Dedifferentiated amniotic fluid mesenchymal stem cell (primary cell): Measurements from ENCODE around the gene PLK1.

Source experiments
- DNase-seq: peaks from one replicate; pipeline ENCODE4 v3.0.0-alpha.2; 2016; ENCODE audit errors: extremely low spot score

The PLK1 gene

DNA sequence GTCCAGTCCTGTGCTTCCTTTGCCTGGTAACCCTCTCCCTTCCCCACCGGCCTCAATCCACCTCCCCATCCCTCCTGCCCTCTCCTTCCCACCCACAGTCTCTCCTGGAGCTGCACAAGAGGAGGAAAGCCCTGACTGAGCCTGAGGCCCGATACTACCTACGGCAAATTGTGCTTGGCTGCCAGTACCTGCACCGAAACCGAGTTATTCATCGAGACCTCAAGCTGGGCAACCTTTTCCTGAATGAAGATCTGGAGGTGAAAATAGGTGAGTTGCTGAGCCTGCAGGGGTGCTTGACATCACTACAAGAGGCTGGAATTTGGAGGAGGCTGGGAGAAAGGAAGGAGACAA lies 1.3 kb downstream of the PLK1 start:
- no peak for DNase-seq

DNA sequence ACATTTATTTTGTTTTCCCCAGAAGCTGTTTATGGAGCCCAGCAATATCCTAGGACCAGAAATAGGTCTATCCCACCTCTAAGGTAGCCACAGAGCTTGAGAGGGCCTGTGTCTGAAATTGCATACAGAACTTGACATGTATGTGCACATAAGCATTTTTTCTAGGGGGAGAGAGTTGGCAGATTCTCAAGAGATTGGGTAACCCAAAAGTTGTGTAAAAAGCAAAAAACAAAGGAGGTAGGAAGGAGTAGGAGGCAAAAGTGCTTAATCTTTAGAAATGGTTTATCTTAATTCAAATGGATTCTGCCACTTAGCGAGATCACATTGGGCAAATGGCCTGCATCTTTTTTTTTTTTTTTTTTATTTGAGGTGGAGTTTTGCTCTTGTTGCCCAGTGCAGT lies 3.5 kb downstream of the PLK1 start:
- DNase-seq = no peak

DNA sequence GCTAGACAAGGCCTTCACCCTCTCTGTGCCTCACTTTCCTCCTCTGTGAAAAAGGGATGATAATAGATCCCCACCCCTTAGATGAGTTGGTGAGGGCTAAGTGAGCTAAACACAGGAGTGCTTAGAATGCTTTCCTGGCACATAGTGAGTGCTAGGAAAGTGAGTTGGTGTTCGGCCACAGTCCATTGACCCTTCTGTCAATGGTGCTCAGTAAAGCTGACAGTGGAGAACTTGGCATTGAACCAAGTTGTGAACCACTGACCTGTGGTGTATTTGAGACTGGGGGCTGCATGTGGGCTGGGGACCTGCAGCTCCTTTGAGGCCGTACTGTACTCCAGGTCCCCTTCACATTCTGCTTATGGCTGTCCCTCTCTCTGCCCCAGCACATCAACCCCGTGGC lies 4.8 kb downstream of the PLK1 start:
- DNase-seq = no peak

DNA sequence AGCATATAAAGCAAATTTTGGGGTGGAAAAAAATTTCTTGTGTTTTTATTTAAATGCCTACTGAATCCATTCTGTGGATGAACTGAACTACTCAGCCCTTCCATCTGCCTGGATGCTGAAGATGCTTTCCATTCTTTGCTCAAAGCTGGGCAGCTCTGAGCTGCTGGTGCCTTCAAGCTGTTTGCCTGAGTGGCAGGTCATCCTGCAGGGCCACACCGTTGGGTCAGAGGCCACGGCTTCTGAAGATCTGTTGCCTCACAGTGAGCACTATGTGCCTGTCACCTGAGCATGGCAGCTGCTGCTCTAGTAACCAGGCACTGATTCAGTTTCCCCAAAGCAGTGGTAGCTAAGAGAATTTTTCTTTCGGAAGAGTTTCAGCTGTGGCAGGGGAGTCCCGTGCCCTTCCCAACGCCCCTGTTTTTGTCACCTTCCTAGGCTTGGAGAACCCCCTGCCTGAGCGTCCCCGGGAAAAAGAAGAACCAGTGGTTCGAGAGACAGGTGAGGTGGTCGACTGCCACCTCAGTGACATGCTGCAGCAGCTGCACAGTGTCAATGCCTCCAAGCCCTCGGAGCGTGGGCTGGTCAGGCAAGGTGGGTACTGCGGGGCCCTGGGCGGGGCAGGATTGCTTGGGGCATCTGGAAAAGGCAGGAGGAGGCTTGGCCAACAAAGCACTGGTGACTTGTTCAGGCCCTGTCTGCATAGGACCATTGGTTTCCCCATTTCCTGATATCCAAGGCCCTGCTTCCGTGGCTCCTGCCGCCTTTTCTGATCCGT lies 8.5 kb downstream of the PLK1 start:
- DNase-seq = no peak

DNA sequence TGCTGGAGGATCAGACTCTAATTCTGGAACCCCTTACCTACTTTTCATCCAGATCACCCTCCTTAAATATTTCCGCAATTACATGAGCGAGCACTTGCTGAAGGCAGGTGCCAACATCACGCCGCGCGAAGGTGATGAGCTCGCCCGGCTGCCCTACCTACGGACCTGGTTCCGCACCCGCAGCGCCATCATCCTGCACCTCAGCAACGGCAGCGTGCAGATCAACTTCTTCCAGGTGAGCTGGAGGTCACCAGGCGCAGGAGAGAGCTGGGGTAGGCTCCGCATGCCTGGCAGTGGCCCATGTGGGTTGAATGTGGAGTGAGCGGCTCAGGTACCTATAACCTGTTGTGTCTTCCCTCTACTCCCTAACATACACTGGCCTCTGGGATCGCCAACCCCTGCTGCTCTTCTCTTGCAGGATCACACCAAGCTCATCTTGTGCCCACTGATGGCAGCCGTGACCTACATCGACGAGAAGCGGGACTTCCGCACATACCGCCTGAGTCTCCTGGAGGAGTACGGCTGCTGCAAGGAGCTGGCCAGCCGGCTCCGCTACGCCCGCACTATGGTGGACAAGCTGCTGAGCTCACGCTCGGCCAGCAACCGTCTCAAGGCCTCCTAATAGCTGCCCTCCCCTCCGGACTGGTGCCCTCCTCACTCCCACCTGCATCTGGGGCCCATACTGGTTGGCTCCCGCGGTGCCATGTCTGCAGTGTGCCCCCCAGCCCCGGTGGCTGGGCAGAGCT lies 10.9 kb downstream of the PLK1 start:
- DNase-seq = no peak

DNA sequence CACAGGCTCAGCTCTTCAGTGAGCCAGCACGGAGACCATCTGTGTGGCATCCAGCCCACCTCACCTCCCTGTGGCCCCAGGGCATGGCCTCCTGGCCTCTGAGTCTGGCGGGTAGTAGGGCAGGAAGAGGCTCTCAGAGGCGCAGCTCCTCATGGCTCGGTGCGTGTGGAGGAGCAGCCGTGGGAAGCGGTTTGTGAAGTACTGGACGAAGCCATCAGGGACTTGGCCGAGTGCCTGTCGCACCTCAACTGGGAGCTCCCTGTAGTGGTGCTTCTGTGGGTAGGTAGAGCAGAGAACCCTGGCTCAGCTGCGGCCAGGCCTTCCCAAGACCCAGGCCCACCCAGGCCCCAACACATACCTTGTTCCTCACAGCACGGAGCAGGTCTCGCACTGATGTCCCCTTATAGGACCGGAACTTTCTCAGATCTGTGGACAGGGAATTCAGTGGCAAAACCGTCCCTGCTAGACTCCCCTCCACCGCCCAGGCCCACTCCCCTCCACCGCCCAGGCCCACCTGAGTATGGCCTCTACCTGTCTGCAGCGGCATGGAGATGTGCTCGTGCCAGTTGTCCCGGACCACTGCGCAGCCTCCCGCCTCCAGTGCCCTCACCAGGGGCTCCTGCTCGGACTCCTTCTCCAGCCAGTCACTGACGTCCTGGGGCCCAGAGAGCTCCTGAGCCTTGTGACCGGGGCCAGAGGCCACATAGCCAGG lies 12.2 kb downstream of the PLK1 start:
- no peak for DNase-seq

DNA sequence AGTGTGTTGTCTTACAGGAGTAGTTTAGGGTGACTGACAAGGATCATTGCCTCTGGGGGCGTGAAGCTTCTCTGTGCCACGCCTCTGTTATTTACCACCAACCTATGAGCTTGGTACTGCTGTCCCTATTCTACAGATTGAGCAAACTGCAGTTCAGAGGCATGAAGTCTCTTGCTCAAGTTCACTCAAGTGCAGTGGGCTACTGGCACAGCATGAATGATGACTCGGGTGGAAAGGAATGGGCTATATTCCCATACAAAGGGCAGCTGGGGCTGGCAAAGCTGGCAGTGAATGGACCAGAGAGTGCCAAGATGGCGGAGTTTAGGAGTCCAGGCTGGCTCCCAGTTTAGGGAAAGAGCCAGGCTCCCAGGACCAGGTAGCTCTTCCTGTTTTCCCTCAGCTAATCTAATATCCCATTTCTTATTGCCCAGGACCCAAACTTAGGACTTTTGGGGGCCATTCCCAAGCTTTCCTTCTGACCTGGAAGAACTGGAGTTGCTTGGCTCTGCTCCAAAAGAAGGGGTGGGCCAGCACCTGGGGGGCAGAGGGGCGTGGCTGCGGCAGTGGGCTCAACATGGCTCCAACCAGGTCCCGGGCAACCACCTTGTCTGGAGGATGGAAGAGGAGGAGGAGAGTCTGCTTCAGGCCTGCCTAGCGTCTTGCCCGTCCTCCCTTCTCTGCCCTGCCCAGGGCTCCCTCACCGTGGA lies 12.9 kb downstream of the PLK1 start:
- no peak for DNase-seq

DNA sequence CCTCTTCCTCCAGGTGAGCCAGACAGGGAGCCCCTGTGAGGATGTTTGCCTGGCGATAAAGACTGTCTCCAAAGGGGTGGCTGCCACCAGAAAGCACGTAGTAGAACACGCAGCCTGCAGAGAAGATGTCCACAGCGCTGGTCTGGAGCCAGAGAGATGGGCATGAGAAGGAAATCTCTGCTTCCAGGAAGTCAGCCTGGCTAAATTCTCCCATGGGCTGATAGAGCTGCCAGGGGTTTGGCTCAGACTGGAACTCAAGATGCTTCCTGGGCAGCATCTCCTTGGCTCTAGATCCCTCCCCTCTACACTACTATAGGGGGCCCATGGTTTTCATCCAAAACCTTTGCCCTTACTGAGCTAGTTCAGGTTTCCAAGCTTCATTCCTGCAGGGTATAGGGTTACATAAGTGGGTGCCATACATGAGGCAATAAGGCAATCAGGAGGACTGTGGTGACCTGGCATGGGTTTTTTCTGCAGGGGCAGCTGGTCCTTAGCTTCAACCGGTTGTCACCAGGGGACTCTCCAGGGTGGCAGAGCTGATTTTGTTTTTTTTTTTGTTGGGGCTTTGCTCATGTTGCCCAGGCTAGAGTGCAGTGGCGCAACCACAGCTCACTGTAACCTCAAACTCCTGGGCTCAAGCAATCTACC lies 13.6 kb downstream of the PLK1 start:
- DNase-seq = no peak

DNA sequence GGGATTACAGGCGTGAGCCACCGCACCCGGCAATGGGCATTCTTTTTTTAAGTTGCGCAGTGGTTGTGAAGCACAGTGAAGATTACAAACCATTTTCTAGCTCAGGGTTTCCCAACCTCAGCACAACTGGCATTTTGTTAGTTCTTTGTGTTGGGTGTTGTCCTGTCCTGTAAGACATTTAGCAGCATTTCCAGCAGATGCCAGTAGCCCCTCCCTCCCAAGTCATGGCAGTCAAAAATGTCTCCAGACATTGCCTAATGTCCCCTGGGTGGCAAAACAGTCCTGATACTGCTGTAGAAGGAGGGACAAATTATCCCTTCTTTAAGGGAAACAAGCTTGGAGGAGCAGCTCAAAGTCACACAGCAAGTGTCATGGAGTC lies 15.6 kb downstream of the PLK1 start:
- no peak for DNase-seq

DNA sequence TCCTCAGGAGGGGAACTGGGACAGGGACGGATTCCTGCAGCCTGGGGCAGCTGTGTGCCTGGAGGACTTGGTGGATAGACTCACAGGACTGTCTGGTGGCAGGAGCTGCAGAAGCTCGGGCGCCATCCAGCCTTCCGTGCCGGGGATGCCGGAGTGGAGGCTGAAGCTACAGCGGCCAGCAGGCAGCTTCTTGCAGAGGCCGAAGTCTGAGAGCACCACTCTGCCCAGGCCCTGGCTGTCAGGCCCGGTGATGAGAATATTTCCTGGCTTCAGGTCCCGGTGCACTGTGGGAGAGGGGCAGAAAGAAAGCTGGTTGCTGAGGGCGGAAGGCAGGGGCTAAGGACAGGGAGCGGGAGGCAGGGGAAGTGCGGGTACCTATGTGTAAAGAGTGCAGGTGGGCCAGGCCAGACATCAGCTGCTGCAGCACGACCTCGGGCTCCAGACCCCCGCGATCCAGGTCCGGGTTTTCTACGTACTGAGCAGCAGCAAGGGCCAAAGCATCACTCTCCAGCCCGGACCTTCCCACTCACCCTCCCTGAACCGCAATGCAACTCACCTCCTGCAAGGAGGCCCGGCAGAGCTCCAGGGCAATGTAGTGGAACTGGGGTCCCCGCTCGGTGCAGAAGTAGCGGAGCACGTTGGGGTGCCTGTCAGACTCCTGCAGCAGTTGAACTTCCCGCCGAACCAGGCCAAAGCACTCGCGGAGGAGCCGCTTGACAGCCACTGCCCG lies 16.1 kb downstream of the PLK1 start:
- no peak for DNase-seq

DNA sequence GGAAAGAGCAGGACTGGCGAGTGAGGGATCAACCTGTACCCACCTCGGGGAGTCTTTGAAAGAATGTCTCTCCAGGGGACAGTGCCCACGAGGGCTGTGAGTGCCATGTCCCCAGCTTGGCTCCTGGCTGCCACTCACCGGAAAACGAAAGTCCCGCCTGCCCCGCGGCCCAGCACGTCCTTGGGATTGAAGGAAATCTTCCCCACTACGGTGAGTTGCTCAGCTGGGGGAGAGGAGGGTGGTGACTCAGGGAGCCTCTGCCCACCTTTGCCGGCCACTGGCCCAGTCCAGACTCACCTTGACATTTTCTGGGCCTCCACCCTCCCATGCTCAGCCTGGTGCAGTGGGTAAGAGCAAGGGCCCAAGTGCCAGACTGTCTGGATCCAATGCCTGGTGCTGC lies 17.1 kb downstream of the PLK1 start:
- no peak for DNase-seq

DNA sequence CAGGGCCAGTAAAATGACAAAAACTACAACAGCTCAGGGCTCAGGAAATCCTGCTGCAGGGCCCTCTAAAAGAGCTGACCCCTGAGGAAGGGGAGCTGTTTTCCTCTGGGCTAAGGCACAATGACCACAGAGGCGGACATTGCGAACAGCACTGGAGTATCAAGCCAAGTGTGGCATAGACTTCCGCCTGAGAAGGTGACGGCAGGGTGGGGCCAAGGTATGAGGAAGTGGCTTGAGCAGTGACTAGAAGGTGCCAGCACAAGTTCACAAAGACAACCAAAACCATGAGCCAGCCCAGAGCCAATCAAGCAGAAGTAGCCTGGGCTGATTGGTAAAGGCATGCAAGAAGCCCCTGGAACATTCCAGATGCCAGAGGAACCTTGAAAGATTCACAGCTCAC lies 20.4 kb downstream of the PLK1 start:
- no peak for DNase-seq

DNA sequence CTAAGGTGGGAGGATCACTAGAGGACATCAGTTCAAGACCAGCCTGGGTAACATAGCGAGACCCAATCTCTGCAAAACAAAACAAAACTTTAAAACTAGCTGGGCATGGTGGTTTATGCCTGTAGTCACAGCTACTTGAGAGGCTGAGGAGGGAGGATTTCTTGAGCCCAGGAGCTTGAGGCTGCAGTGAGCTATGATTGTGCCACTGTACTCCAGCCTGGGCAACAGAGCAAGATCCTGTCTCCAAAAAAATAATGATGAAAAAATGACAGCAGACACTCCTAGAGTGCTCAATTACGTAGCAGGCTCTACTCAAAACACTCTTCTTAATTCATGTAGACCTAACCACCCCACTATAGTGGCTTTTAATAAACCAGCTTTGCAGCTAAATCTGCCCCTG lies 21.4 kb downstream of the PLK1 start:
- DNase-seq = no peak

DNA sequence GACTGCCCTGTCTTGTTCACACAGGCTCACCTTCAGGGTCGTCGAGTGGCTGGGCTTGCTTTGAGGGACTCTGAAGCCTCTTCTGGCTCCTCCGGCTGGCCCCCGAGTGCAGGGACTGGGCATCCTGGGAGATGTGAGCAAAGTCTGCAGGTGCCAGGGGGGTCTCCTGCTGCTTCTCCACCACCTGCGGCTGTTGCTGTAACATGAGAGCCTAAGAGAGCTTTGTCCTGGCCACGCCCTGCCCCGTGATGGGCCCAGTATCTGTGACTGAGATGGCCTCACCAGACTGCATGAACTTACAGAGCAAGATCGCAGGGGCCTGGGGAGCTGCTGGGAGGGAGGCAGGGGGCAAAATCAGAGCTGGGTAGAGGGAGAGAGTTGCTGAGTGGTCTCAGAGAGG lies 21.8 kb downstream of the PLK1 start:
- no peak for DNase-seq

DNA sequence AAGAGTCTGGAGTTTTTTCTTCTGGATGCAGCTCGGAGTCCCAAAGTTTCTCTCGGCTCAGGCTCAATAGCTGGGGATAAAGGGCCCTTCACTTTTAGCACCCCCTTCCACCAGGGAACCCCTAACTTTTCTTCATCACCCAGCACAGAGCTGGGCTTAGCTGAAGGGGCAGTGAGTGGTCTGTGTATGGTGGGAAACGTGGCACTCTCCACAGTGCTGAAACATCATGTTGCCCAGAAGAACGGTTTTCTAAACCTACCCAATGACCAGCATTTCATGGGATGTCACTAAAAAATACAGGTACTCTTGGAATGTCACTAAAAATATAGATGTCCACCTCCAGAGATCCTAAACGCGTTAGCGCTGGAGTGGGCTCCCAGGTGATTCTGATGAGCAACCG lies 22.4 kb downstream of the PLK1 start:
- no peak for DNase-seq

DNA sequence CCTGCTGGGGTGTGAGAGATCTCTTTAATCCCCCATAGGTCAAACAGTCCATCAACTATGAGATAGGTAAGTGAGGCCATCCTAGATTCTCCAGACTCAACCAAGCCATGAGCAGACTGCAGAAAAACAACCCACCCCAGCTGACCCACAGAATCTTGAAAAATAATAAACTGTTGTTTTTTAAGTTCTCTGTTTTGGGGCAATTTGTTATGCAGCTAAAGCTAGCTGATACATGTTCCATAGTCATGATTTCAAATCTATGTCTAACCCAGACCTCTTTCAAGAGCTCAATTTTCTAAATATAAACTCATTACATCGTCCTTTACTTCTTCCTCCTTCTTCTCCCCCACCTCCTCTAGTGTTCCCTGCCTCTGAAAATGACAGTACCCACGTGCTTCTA lies 24.3 kb downstream of the PLK1 start:
- DNase-seq = no peak

DNA sequence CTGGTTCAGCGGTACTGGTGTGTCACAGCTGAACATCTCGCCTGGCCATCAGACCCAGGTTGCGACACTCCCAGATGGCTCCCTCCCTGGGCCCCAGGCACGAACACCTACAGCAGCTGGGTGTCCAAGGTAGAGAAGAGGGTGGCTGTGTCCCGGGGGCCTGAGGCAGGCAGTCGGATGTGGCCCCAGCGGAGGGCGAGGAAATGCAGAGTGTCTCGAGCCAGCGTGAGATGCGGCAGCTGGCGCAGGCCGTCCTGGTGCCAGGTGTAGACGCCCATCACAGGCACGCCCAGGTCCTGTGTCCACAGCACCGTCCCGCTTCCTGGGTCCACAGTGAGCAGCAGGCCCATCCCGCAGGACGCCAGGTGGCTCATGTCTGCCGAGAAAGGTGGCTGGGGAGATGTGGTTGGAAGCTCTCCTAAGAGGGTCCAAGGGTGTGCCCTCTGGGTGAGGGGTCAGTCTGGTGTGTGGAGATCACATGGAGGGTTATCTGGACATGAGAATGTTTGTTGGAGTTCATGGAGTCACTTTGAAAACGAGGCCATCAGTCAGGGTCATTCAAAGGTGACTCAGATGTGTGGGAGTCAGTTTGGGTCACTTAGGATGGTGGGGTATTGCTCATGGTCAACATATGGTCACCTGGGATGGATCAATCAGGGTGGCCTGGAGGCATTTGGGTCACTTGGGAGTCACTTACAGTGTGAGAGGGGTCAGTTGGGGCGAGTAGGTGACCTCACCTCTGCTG lies 26.3 kb downstream of the PLK1 start:
- no peak for DNase-seq

DNA sequence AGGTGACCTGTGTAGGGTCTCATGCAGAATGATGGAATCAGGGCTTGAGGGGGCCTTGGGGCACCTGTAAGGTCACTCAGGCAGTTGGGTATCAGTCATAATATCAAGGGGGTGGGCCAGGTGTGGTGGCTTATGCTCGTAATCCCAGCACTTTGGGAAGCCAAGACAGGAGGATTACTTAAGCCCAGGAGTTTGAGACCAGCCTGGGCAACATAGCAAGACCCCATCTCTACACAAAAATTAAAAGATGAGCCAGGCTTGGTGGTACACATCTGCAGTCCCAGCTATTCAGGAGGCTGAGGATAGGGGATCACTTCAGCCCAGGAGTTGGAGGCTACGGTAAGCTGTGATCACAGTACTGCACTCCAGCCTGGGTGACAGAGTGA lies 26.8 kb downstream of the PLK1 start:
- DNase-seq = no peak

DNA sequence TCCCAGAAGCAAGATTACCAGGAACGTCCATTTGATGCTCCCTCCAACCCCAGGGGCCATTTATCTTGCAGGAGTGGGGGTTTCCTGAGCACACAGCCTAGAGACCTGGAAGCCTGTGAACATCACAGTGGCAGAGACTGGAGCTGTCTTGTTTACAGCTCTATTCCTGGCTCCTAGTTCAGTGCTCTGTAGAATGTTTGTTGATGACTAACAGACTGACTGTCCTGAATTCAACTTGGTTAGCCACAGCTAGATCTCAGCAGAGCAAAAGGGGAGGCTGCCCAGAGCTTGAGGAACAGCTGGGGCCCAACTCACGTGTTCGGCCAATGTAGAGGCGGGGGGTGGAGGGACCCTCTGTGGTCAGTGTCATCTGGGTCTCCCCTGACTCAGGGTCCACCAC lies 27.8 kb downstream of the PLK1 start:
- DNase-seq = no peak

DNA sequence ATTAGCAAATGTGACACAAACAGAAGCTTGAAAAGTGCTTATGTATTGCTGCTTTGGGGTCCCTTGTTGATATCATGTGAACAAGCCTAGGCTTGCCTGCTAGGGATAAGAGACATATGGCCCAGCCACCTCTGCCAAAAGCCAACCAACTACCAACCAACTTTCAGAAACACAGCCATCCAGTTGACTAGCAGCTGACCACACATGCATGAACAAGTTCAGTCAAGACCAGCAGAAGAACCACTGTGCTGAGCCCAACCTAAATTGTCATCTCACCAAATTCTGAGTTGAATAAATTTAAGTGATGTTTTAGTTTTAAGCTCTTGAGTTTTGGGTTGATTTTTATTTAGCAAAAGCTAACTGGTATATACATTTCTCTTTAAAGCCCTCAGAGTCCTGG lies 30.8 kb downstream of the PLK1 start:
- no peak for DNase-seq

DNA sequence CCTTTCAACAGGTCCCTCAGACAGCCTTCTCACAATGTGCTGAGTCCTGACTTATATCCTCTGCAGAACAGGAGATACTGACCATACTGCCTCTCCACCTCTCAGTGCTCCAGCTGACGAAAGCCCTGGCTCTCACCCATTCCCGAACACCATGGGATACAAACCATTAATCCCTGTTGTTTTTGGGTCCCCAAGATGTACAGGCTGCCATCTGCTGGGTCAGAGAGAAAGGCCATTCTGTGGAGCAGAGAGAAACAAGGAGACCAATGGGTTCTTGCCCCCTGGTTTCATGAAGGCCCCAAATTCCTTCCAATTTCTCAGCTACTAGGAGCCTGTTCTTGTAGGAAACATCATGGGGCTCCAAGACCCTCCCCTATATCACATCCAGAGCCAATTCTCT lies 31.3 kb downstream of the PLK1 start:
- DNase-seq = no peak
